SK-N-SH (cell line): ENCODE measurements around the gene CAMK2B.

Source experiments
- CTCF ChIP-seq: fragments of 200-600 bp; sonication (generic); IDR thresholded peaks from 2 replicates; pipeline ENCODE4 v1.6.1; 2017; ENCODE audit warnings: antibody characterized with exemption, mild to moderate bottlenecking, moderate library complexity
- EP300 ChIP-seq, 2 experiments: IDR thresholded peaks; 2 replicates each; pipeline versions ENCODE4 v1.4.0 to v1.6.1; 2012; ENCODE audit warnings: borderline replicate concordance in 1 of 2, low read depth in 1 of 2, low read length in 1 of 2
- FOXM1 ChIP-seq: IDR thresholded peaks from 2 replicates; pipeline ENCODE4 v1.4.0; 2012; ENCODE audit warnings: low read depth, mild to moderate bottlenecking
- JUND ChIP-seq: IDR thresholded peaks from 2 replicates; pipeline ENCODE4 v1.4.0; 2012
- MAX ChIP-seq: IDR thresholded peaks from 2 replicates; pipeline ENCODE4 v1.4.0; 2012; ENCODE audit warnings: low read depth
- MEF2A ChIP-seq: IDR thresholded peaks from 2 replicates; pipeline ENCODE4 v1.4.0; 2012; ENCODE audit warnings: low read depth, borderline replicate concordance
- MXI1 ChIP-seq: IDR thresholded peaks from 2 replicates; pipeline ENCODE4 v1.6.1; 2012; ENCODE audit warnings: mild to moderate bottlenecking, low read depth, low read length, improper control_type of control experiment
- NFIC ChIP-seq: IDR thresholded peaks from 2 replicates; pipeline ENCODE4 v1.4.0; 2012; ENCODE audit warnings: borderline replicate concordance
- POLR2AphosphoS5 ChIP-seq: IDR thresholded peaks from 2 replicates; pipeline ENCODE4 v1.6.1; 2012; ENCODE audit warnings: low read depth, low read length
- REST ChIP-seq: IDR thresholded peaks from 2 replicates; pipeline ENCODE4 v1.6.1; 2012; ENCODE audit warnings: mild to moderate bottlenecking, low read depth, low read length, moderate library complexity
- RFX5 ChIP-seq: IDR thresholded peaks from 2 replicates; pipeline ENCODE4 v1.6.1; 2012; ENCODE audit warnings: mild to moderate bottlenecking, improper control_type of control experiment, low read length
- SIN3A ChIP-seq: IDR thresholded peaks from 2 replicates; pipeline ENCODE4 v1.6.1; 2012; ENCODE audit warnings: low read depth, mild to moderate bottlenecking, low read length, moderate library complexity, borderline replicate concordance
- TEAD4 ChIP-seq: IDR thresholded peaks from 2 replicates; pipeline ENCODE4 v1.4.0; 2012; ENCODE audit warnings: mild to moderate bottlenecking, borderline replicate concordance; ENCODE audit not compliant: insufficient read depth
- YY1 ChIP-seq: IDR thresholded peaks from 2 replicates; pipeline ENCODE4 v1.4.0; 2012; ENCODE audit warnings: low read depth, mild to moderate bottlenecking

- no peak for TF ChIP-seq RFX5
- TF ChIP-seq CTCF: no peak
- no peak for TF ChIP-seq JUND
- TF ChIP-seq POLR2AphosphoS5: no peak
- no peak for TF ChIP-seq MAX
- no peak for TF ChIP-seq SIN3A
- TF ChIP-seq TEAD4: no peak
- no peak for TF ChIP-seq NFIC
- no peak for TF ChIP-seq YY1
- TF ChIP-seq REST: no peak
- TF ChIP-seq FOXM1: no peak
- no peak for TF ChIP-seq MXI1
- TF ChIP-seq MEF2A: no peak
- TF ChIP-seq EP300 (IDR thresholded peaks at IDR 0.05; ENCODE audit: borderline replicate concordance in 1 of 2, low read depth in 1 of 2, low read length in 1 of 2): no peak
These were observed 10.0 kb downstream of the CAMK2B start for GRCh38 chr7:44315301-44315903.
